GM18867 (cell line): ENCODE results near the gene SLCO3A1.

Experiments used
- ATAC-seq: cut with Tn5 transposase; IDR thresholded peaks from one replicate; pipeline ENCODE4 v1.9.1; 2021; ENCODE audit warnings: mild to moderate bottlenecking, moderate library complexity; ENCODE audit not compliant: unreplicated experiment

The SLCO3A1 gene

DNA sequence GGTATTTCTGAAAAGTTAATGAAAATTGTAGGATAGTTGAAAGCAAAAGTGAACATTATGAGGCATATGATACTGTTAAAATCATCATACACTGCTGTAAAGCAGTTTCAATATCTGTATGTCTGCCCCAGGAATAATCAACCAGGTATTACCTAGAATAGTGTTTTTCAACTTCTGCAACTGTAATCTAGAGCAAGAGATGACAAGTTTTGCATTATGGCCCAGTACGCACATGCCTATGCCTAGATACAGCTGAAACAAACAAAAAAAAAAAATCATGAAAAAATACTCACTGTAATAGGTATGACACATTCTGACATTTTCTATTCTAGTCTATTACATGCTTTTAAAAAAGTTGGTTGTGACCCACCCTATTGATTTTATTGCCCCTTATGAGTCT lies 299.5 kb downstream of the SLCO3A1 start:
- ATAC-seq: no peak

GRCh38 chr15:92153620-92154019 lies 300.1 kb downstream of the SLCO3A1 start:
- no peak for ATAC-seq

DNA sequence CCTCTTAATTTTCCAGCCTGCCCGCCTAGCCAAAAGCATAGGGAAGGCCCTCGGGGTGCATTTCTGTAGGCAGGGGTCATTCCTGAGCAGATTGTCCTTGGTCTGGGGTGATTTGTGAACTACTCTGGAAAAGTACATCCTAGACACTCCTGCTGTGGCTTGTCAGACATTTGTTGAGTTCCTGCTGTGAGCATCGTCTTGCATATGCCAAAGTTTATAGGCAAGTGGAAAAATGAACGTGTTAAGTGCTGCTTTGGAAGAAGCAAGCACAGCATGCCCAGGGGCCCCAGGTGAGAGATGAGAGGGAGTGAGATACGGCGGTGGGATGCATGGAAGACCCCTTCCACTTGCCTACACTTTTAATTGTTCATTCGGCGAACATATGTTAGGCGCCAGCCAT lies 302.4 kb downstream of the SLCO3A1 start:
- no peak for ATAC-seq

DNA sequence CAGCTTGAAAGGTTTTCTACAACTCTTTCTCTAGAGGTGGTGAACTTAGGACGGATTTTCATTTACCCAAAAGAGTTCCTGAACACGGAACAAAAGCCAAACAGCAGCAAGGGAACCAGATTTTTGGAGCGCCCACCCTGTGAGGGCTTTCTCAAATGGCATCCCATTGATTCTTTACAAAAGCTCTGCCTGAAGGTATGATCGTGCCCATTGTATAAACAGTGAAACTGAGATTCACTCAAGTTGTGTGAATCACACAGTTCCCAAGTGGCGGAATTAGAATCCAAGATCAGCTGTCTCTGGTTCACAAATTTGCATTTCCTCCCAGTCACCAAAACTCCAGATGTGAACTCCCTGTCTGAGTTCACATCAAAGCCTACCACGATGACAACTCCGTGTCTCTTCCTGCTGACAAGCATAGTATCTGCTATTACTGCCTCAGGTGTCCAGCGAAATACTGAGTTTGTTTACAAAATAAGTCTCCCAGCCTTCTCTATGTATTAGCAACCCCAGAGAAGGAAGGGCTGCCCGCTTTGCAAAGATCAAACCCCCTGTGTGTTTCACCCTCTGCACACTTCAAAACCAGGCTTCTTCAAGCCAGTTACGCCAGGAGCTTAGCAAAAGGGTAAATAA lies 304.3 kb downstream of the SLCO3A1 start:
- no peak for ATAC-seq

GRCh38 chr15:92158426-92158825 lies 304.9 kb downstream of the SLCO3A1 start:
- no peak for ATAC-seq

DNA sequence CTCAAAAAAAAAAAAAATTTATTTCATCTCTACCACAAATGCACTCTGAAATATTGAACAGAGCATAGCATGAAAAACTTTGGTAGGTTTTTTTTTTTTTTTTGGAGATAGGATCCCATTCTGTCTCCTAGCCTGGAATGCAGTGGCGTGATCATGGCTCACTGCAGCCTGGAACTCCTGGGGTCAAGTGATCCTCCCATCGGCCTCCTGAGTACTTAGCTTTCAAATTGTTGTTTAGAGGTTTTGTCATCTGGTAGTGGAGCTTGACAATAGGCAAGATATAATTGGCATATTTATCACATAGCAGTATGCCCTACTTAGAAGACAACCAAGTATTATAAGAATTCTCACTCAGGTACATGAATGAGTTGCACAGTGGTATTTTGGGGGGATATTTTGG lies 306.0 kb downstream of the SLCO3A1 start:
- ATAC-seq: no peak

DNA sequence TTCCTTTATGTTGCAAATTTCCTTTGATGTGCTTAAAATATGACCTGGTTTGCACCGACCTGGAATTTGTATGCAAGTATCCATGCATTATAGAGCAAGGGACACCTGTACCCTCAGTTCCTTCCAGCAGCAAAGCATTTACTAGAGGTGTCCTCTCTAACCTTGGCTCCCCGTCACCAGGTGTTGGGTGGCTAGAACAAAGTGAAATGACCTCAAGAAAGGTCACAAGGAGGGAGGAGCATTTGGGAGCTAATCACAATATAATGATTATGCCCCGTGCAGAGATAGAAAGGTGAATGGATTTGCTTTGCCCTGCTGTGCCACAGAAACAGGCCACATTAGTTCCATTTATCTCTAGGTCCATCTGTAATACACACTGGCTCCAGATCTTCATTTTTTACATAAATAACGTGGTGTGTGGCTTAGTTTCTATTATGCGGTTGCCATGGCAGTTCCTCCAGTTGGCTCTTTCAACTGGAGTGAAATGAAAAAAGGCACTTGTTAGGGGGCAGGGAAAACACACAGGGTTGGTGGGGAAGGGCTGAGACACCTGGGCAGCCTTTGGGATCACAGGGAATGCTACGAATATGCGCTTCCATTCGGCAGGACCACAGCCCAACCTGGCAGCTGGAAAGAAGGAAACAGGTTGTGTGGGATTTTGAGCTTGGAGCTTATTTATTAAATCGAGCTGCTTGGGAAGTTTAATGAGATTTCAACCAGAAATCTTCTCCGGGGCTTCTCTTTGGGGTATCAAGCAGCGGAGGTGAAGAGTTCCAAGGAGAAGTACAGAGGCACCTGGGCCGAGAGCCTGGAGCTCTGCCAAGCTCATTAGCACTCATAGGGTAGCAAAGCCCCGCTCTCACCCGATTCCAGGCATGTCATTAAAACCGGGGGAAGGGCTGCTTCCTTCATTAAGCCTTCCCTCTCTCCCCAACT lies 306.7 kb downstream of the SLCO3A1 start:
- no peak for ATAC-seq

DNA sequence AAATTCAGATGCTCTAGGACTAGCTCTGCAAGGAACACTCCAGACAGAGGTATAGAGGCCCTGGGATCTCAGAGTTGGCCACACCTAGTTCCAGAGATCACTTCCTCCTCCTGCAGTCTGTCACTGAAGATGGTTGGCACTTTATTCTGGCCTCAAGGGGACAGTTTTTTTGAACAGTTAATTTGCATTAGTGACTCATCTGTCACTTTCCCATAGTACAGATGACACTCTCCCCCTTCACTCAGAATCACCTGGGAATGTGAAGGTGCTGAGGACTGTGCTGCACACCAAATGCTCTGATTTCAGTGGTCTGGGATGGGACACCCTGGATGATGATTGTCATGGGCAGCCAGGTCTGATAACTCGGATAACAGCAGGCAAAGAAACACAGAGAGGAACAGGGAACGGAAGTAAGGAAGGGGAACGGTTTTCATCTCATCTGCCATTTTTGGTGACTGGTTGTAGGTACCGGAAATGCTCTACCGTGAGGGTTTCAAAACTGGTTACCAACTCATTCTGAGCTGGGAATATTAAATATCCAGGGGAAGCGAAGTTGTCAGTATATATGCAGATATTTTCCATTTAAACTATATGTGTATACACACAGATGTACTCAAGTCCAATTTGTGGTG lies 307.6 kb downstream of the SLCO3A1 start:
- ATAC-seq: peak; percentile 97

DNA sequence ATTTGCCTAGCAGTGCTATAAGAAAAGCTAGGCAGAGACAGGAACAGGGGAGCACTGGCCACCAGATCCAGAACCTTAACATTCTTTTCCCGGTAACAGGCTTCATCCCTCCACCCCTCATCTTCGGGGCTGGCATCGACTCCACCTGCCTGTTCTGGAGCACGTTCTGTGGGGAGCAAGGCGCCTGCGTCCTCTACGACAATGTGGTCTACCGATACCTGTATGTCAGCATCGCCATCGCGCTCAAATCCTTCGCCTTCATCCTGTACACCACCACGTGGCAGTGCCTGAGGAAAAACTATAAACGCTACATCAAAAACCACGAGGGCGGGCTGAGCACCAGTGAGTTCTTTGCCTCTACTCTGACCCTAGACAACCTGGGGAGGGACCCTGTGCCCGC lies 309.1 kb downstream of the SLCO3A1 start:
- no peak for ATAC-seq

GRCh38 chr15:92163641-92164040 lies 310.1 kb downstream of the SLCO3A1 start:
- ATAC-seq: no peak

DNA sequence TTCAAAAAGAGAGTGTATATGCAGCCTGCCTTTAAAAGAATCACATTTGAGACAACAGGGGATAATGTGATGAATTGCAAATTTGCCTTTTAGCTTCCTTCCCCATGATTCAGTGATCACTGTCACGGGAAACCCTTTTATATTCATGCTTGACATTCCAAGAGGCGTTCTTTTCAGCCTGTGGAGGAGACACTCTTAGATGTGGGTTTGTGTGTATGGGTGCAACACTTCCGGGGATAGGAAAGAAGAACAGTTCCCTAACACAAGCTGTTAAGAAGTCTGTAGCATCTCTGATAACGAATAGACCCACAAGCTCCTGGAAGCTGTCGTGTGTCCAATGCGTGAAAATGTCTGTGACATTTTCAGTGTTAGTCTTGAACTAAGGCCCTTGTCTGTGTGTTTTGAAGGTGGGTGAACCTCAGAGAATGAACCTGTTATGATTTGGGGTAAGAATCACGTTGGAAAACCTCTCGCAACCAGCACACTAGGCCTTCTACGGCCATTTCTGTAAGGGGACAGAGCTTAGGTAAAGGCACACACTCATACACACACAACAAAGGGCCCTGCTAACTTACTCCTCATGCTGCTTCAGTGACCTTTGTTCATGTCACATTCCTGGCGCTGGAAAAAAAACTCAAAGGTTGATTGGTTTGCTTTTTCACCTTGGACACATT lies 311.0 kb downstream of the SLCO3A1 start:
- ATAC-seq: no peak

- ATAC-seq: no peak
Observed at GRCh38 chr15:92165001-92165346, 311.5 kb downstream of the SLCO3A1 start.

DNA sequence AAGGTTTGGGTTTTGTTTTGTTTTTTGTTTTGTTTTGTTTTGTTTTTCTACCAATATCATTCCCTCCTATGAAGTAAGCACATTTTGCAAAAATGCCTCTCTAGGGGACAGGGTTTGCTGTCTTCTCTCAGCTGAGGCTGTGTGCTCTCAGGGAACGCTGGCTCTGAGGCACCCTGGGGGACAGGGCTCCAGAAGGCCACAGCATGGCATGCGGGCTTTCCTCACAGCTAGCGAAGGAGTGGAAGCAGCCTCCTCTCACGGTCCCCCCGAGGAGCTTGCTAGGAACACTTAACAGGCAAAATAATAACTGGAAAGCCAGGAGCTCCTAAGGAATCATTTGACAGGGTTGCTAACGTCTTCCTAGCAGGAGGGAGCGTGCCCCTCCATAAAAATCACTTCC lies 312.5 kb downstream of the SLCO3A1 start:
- ATAC-seq: no peak

- ATAC-seq: no peak
Observed at GRCh38 chr15:92166751-92167405, 313.4 kb downstream of the SLCO3A1 start.

DNA sequence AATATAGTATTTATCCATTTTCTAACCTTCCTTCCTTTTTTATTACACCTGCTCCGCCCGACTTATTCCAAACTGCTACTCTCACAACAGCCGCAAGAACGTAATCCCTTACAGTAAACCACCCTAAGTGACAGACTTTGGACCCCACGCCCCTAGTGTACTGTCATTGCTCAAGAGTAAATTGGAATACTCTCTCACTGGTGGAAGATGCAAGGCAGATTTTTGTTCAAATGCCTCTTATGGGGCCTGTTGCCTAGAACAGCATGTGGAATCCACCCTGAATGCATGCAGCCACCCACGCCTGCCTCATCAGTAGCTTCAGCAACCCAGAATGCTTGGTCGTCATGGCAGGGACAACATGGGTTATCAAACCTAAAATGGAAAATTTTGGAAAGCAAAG lies 313.9 kb downstream of the SLCO3A1 start:
- no peak for ATAC-seq

DNA sequence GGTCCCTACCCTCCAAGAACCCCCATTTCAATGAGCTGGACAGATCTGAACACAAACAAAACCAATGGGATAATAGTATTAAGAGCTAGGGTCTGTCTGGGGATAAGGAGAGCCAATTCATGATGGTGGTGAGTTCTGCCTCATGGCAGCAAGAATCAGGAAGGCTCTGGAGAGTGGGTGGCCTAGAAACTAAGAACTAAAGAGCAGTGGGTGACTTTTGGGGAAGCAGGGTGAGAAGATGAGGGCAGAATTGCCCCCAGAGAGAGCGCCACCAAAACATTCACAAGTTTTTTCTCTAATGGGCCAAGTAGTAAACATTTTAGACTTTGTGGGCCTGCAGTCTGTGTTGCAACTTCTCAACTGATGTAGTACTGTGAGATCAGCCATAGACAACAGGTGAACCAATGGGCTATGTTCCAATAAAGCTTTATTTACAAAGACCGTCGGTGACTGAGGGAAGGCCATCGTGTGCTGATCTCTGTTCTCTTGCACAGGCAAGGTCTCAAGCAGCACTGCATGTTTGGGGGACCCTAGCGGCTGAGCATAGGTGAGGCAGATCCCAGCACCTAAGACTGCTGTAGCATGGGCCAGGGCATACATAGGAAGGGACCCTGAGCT lies 314.7 kb downstream of the SLCO3A1 start:
- ATAC-seq: no peak

DNA sequence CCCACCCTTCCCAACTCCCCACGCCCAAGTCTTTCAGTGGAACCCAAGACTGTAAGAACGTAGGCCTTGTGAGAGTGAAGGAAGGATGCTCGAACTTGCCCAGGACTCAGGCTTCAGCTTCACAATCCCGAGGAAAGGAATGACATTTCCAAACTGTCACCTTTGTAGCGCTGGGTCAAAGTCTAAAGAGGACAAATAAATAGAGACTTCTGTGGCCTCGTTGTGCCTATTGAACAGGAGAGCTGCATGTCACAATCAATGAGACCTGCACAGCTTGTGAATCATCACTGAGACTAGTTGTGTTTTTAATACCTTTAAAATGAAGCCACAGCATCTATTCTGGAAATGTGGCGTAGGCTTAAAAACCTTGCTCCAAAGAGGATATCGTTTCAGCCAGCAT lies 317.4 kb downstream of the SLCO3A1 start:
- no peak for ATAC-seq

- no peak for ATAC-seq
Observed at GRCh38 chr15:92178911-92179310, 325.4 kb downstream of the SLCO3A1 start.

DNA sequence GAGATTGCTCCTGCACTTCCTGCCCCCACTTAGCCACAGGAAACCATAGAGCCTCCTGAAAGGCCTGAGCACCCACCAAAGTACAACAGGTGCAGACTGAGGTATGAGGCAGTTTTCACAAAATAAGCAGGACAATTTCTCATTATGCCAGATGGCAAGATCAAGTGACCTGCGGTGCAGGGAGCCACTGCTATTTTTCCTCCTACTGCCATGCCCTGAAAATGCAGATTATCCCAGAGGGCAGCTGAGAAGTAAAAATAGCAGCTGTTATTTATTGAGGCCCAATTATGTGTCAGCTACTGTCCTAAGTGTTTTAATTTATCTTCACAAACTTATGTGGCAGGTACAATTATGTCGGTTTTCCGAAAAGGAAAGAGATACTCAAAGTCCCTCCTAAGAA lies 330.6 kb downstream of the SLCO3A1 start:
- ATAC-seq: no peak

DNA sequence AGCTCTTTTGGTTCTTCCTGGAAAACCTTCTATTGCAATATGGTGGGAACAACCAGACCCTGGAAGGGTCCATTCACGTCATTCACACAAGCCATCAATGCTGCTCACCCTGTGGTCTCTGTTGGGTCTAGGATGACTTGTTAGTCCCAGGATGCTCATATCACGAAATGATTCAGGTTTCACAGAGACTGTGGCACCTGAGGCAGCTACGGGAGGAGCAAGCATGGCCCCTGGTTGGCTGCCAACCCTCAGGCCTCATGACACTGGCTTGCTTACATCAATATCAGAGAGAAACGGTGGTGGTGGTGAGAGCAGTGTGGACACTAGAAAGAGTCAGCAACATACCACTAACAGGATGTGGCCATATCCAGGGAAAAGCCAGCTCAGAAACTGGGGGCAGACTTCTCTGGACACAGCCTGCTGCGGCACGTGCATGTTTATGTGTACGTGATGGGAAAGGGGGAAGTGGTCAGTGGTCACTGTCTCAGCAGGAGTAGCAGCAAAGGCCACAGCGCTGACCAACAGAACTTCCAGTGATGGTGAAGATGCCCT lies 331.2 kb downstream of the SLCO3A1 start:
- ATAC-seq: no peak
